GM13977 (cell line): ENCODE data around the gene DGCR8.

Experiments
- DNase-seq: peaks from one replicate; pipeline ENCODE4 v3.0.0; 2012; ENCODE audit warnings: low spot score
- CTCF ChIP-seq: IDR thresholded peaks from 2 replicates; pipeline ENCODE4 v1.5.1; 2012; ENCODE audit warnings: mild to moderate bottlenecking, control low read depth; ENCODE audit not compliant: insufficient read depth; ENCODE audit errors: extremely low read depth, missing control alignments
- in situ Hi-C: fragments of 300-500 bp; cut with MboI; formaldehyde crosslinking; loops from one replicate; pipeline ENCODE4 v1.12.0; 2022; ENCODE audit warnings: low sequenced_read_pairs, low pct_unique_long_range_greater_than_20kb, mixed read lengths, inconsistent platforms; ENCODE audit not compliant: unreplicated experiment

DGCR8 gene

GRCh38 chr22:20091690-20092476 lies 11.8 kb downstream of the DGCR8 start:
- no peak for DNase-seq
- in situ Hi-C loops, result no loop called here

GRCh38 chr22:20092477-20092854 lies 12.4 kb downstream of the DGCR8 start:
- no peak for DNase-seq
- no peak for TF ChIP-seq CTCF
- in situ Hi-C loops, result no loop called here

More at GRCh38 chr22:20091690-20092476, 11.8 kb downstream of the DGCR8 start:
- TF ChIP-seq CTCF, result no peak

GRCh38 chr22:20093418-20094196 lies 13.6 kb downstream of the DGCR8 start:
- in situ Hi-C loops, result no loop called here
- no peak for TF ChIP-seq CTCF
- no peak for DNase-seq

GRCh38 chr22:20094197-20094807 lies 14.3 kb downstream of the DGCR8 start:
- in situ Hi-C loops, result no loop called here
- no peak for DNase-seq
- no peak for TF ChIP-seq CTCF

GRCh38 chr22:20095521-20095920 lies 15.5 kb downstream of the DGCR8 start:
- no peak for DNase-seq
- no peak for TF ChIP-seq CTCF
- in situ Hi-C loops, result no loop called here

- in situ Hi-C loops, result no loop called here
Observed at GRCh38 chr22:20096574-20097420, 16.8 kb downstream of the DGCR8 start.

More at GRCh38 chr22:20096574-20097420, 16.8 kb downstream of the DGCR8 start:
- no peak for TF ChIP-seq CTCF
- DNase-seq, result no peak
